Posterior cingulate gyrus (tissue), 11 donors: ENCODE results near the gene NSMCE1.
"Not testable (repeated sequence)": the region's sequence is repeated elsewhere in the genome, so short reads cannot be mapped to it uniquely, and the experiment has no call there.

Source experiments
- DNase-seq, 10 donors: peaks; one replicate each; pipeline versions ENCODE4 v3.0.0 to v3.0.0-alpha.2; 2020 to 2021; ENCODE audit warnings: mixed read lengths in 3 of 10
- intact Hi-C: fragments of 100-400 bp; cut with DNase I; formaldehyde crosslinking; loops from one replicate; pipeline ENCODE4 v1.15.1; 2023

NSMCE1 gene

DNA sequence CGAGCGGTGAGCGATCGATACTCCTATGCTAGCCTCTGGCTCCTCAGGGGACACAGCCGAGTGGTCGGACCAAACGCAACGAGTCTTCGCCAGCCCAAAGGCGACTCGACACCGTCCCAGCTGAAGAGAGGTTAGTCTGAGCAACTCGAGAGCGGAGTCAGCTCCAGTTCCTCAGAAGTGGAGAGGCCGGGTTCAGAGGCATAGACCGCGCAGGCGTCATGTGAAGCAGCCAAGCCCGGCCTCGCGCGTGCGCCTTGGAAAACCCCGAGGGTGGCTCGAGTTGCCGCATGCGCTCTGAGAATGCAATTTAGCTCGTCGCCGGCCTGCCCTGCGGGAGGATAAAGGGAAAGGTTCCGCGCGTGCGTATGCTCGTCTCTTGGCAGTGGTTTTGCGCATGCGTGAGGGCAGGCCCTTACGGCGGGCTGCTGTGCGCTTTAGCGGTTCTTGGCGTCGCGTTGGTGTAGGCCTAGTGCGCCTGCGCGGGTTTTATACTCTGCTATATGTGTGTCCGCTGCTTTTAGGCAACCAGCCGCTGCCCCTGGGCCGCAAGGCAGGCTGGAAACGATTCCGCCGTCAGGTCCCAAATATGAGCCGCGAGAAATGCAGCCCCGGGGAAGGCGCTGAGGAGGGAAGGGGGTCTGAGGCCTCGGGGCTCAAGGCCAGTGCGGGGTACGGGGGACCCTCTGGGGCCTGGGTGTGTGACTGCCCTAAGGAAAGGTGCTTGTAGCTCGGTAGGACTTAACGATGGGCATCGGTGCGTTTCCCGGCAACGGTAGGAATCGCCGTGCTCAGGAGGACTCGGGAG, 64.9 kb downstream of the NSMCE1 start, which contains the start of gene KDM8:
Gene KDM8 (plus strand): TSS at position 20 of the 805 bp plus-strand sequence. CDS start 6,598 bp downstream, outside the sequence.
- intact Hi-C loops: loop anchor here (5.0 kb wide), 1 partner anchor 64 kb away; the partner anchor contains the start of gene NSMCE1
- peak; percentile 98 to 100 (median 99) for DNase-seq

- intact Hi-C loops: loop anchor here (5.0 kb wide), 1 partner anchor 64 kb away; the partner anchor contains the start of gene NSMCE1
- DNase-seq: peak; percentile 90 to 99 (median 92)
Observed at GRCh38 chr16:27202923-27203506, 65.6 kb downstream of the NSMCE1 start.

- intact Hi-C loops: loop anchor here (5.0 kb wide), 1 partner anchor 66 kb away; the partner anchor contains the start of gene NSMCE1
- DNase-seq: not testable (repeated sequence)
Observed at GRCh38 chr16:27200914-27201313, 67.7 kb downstream of the NSMCE1 start.

GRCh38 chr16:27199736-27200135, 68.8 kb downstream of the NSMCE1 start:
- intact Hi-C loops: loop anchor here (5.0 kb wide), 1 partner anchor 68 kb away; the partner anchor contains the start of gene NSMCE1
- peak in 1 of 10 donors; percentile 17 for DNase-seq

- no peak for DNase-seq
- intact Hi-C loops: no loop called here
Observed at GRCh38 chr16:27199235-27199586, 69.4 kb downstream of the NSMCE1 start.

DNA sequence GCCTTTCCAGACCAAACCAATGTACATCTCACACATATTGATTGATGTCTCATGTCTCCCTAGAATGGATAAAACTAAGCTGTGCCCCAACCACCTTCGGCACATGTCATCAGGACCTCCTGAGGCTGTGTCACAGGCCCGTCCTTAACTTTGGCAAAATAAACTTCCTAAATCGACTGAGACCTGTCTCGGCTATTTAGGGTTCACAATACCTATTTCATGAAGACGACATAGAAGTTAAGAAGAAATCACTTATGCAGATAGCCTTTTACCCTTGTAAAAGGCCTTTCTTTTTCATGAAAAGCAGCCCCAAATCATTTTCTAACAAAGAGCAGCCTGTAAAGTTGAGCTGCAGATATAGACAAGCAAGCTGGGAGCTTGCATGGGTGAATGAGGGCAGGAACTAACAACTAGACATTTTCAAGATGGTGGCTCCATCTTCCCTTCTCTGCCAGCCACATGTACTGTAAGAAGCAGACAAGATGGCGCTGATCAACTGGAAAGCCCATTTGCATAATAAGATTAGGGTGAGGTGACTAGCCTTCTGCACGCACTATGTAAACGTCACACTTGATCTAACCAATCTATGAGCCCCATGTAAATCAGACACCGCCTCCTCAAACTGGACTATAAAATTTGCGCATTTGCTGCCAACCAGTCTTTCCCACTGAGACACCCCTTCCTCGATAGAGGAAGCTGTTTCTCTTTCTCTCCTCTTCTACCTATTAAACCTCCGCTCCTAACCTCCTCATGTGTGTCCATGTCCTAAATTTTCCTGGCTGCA, 69.9 kb downstream of the NSMCE1 start:
- DNase-seq: peak in 1 of 10 donors; percentile 32
- intact Hi-C loops: no loop called here

GRCh38 chr16:27197004-27197403, 71.6 kb downstream of the NSMCE1 start:
- intact Hi-C loops: no loop called here

GRCh38 chr16:27195941-27196595, 72.5 kb downstream of the NSMCE1 start:
- peak in 1 of 10 donors; percentile 11 for DNase-seq
- intact Hi-C loops: no loop called here

More at GRCh38 chr16:27197004-27197403, 71.6 kb downstream of the NSMCE1 start:
- no peak for DNase-seq

GRCh38 chr16:27195076-27195741, 73.4 kb downstream of the NSMCE1 start:
- DNase-seq: peak in 1 of 10 donors; percentile 20
- intact Hi-C loops: no loop called here

- DNase-seq: peak in 1 of 10 donors; percentile 32
- intact Hi-C loops: no loop called here
Observed at GRCh38 chr16:27193300-27193990, 75.1 kb downstream of the NSMCE1 start.

GRCh38 chr16:27191352-27191924, 77.1 kb downstream of the NSMCE1 start:
- peak in 1 of 10 donors; percentile 16 for DNase-seq
- intact Hi-C loops: no loop called here

DNA sequence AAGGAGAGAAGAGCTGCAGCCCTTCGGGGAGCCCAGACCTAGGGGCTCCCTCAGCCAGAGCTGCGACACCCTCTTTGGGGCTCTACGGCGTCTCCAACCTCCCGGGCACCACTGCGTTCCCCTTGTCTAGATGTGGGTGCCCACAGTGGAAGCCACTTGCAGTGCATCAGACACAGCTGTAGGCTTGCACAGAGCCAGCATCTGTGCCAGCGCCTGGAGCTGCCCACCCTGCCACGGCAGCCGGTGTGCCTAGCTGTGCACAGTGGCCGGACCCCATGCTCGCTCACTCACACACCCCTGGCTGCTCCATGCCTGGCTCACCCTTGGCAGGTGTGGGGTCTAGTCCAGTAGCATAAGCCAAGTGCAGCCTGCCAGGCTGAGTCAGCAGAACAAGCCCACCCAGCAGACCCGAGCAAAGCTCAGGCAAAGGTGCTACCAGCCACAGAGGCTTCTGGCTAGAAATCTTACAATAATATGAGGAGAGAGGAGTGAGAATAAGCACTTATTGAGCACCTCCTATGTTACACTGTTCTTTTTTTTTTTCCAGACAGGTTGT, 78.2 kb downstream of the NSMCE1 start:
- DNase-seq: peak in 1 of 10 donors; percentile 71
- intact Hi-C loops: no loop called here

DNA sequence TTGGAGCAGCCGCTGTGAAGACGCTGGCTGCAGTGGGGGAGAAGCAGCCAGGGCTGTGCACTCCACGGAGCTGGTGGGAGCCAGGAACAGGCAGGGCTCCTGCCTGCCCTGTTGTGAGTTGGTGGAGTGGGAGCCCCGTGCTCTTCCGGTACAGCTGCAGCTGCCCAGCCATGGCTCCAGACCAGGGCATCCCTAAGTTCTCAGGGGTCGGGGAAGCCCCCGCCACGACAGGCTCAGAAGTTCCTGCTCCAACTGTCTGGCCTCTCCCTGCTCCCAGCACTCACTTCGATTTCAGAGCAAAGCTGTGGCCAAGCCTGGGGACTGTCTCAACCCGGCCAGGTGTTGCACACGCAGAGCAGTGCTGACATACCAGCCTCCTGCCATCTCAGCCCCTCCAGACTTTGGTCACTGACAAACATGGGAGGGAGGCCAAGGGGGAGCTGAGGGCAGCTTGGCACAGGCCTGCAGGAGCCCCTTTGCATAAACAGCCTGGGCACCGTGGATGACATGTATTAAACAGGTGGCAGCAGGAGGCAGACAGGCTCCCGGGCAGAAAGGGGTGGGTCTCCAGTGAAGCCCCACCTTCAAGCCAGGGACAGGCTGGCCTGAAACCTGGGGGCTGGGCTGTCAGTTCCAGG, 79.1 kb downstream of the NSMCE1 start:
- peak in 1 of 10 donors; percentile 74 for DNase-seq
- intact Hi-C loops: no loop called here

DNA sequence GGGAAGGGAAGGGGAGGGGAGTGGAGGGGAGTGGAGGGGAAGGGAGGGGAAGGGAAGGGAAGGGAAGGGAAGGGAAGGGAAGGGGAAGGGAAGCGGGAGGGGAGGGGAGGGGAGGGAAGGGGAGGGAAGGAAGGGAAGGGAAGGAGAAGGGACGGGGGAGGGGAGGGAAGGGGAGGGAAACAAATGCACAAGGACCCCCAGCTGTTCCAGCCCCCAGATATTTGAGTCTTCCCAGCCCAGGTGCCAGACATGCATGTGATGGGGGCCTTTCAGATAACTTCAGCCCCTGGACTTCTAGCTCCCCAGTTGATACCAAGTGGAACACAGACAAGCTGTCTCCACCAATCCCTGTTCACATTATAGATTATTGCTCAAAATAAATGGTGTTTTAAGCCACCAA, 79.9 kb downstream of the NSMCE1 start:
- intact Hi-C loops: no loop called here
- DNase-seq: no peak

GRCh38 chr16:27185776-27186130, 82.8 kb downstream of the NSMCE1 start:
- DNase-seq: no peak
- intact Hi-C loops: no loop called here

- intact Hi-C loops: loop anchor here (5.0 kb wide), 1 partner anchor 274 kb away; no protein-coding TSS in a partner anchor
- DNase-seq: no peak
Observed at GRCh38 chr16:27182906-27183405, 85.6 kb downstream of the NSMCE1 start.

GRCh38 chr16:27181019-27181790, 87.4 kb downstream of the NSMCE1 start:
- DNase-seq: no peak
- intact Hi-C loops: loop anchor here (5.0 kb wide), 1 partner anchor 276 kb away; no protein-coding TSS in a partner anchor
